C4-2B (cell line): ENCODE results near the gene PDP2.

Experiments used
- H3K27ac ChIP-seq: fragments of 450-650 bp; 2 replicates; pipeline ENCODE4 v1.5.1; 2017
- ZFX ChIP-seq: fragments of 450-650 bp; IDR thresholded peaks from 2 replicates; pipeline ENCODE4 v1.6.1; 2017
- TF ChIP-seq, protein P1 (sequence below): fragments of 450-650 bp; conservative IDR thresholded peaks from 2 replicates; pipeline ENCODE4 v1.5.1; 2017; ENCODE audit warnings: mild to moderate bottlenecking

PDP2 gene

DNA sequence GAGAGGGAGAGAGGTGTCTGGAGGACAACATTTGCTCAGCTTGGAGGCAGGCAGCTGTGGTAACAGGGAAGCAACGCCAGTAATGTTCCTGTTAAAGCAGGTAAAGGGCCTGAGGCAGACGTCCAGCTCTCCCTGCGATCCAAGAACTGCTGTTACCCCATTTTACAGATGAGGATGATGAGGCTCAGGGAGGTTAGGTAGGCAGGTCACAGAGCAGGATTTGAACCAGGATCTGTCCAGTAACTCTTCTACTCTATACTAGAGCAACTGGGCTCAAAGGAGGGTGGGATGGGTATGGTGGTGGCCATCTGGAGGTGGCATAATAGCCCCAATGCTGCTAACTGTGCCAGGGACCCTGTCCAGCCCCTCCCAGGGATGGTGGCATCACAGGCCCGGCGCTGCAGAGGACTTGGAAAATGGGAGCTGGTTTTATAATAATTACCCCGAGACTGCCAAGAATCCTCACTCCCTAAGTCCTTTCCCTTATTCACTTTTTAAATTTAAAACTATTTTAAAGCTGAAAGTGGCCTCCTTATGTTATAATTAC, 24.1 kb upstream of the PDP2 start:
- H3K27ac ChIP-seq = no peak overlapping the region
- TF ChIP-seq, protein P1, sequence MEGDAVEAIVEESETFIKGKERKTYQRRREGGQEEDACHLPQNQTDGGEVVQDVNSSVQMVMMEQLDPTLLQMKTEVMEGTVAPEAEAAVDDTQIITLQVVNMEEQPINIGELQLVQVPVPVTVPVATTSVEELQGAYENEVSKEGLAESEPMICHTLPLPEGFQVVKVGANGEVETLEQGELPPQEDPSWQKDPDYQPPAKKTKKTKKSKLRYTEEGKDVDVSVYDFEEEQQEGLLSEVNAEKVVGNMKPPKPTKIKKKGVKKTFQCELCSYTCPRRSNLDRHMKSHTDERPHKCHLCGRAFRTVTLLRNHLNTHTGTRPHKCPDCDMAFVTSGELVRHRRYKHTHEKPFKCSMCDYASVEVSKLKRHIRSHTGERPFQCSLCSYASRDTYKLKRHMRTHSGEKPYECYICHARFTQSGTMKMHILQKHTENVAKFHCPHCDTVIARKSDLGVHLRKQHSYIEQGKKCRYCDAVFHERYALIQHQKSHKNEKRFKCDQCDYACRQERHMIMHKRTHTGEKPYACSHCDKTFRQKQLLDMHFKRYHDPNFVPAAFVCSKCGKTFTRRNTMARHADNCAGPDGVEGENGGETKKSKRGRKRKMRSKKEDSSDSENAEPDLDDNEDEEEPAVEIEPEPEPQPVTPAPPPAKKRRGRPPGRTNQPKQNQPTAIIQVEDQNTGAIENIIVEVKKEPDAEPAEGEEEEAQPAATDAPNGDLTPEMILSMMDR = no peak
- TF ChIP-seq ZFX = no peak

DNA sequence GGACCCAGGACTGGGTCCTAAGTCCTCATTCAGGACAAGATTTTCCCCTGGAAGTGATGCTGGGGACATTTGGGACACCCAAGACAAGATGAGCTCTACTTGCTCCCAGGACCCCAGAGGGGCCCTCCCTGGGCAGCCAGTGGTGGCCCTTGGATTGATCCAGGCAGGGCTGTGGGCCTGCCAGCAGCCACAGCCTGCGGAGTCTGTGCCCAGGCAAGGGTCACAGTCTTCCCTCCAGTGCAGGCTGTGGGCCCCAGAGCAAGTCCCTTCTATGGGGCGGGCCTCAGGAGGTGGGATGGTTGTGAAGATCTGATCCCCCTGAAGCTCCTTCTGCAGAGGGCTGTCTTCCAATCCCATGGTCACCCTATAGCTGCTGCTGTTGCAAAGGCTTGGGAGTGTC, 23.5 kb upstream of the PDP2 start:
- no peak overlapping the region for H3K27ac ChIP-seq
- TF ChIP-seq, protein P1 = no peak
- TF ChIP-seq ZFX = no peak

DNA sequence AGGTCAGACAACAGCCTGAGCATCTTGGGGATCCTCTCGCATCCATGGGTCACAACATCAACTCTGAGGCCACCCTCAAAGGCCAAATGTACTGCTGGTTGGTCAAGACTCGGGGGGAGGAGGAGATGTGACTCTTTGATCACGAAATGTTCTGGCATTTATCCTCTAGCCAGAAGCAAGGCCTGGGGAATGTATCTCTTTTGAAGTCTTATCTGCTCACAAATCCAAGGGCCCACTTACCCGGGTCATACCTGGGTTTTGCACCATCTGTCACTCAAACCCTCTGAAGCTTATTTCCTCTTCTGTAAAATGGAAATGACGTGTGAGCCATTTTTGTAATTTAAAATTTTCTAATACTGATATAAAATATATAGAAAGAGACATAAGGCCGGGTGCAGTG, 22.9 kb upstream of the PDP2 start:
- no peak overlapping the region for H3K27ac ChIP-seq
- TF ChIP-seq, protein P1 = no peak
- no peak for TF ChIP-seq ZFX

DNA sequence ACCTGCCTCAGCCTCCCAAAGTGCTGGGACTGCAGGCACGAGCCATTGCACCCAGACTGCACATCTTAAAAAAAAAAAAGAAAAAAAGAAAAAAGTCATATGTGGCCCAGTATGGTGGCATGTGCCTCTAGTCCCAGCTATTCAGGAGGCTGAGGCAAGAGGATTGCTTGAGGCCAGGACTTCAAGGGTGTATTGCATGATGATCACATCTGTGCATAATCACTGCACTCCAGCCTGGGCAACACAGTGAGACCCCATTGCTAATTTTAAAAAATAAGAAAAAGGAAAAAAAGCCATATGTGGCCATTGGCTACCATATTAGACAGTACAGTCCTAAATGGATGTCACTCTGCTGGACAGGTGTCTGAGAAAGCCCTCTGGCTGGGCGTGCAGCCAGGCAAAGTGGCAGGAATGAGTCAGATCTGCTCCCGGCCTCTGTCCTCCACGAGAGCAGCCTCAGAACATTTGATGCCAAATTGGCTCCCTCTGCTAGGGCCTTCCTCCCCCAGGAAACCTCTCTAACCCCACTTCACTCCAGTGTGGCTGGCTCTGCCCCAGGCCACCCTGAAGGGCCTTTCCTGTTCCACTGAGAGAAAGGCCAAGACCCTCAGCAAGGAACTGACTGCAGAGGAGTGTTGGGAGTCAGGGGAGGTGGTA, 21.4 kb upstream of the PDP2 start:
- TF ChIP-seq, protein P1 = no peak
- TF ChIP-seq ZFX = no peak
- no peak overlapping the region for H3K27ac ChIP-seq

DNA sequence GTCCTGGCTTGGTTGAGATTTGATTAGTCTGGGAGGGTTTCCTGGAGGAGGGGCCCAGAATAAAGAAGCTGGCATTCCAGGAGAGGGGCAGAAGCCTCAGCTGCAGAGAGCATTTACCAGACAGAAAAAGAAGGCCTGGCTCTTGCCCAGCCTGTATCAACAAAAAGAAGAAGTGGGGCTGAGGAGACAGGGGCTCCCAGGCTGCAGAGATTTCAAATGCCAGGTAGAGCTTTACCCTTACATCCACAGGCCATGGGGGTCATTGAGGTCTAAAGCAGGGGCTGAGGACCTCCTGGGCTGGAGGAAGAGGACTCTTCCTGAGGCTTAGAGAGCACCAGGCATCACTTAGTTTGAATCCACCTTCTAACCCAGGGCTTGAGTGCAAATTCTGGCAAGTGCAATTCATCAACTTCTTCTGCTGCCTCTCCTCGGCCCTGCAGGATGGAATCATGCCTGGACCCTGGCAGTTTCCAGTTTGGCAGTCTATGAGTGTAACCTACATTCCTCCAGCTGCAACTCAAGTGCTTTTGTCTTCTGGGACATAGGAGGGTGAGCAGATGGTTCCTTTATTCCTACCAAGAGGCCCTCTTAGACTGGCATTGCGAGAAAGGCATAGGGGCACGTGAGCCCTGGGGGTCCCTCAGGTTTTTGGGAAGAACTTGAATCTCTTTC, 20.8 kb upstream of the PDP2 start:
- no peak for TF ChIP-seq ZFX
- TF ChIP-seq, protein P1 = no peak
- no peak overlapping the region for H3K27ac ChIP-seq

DNA sequence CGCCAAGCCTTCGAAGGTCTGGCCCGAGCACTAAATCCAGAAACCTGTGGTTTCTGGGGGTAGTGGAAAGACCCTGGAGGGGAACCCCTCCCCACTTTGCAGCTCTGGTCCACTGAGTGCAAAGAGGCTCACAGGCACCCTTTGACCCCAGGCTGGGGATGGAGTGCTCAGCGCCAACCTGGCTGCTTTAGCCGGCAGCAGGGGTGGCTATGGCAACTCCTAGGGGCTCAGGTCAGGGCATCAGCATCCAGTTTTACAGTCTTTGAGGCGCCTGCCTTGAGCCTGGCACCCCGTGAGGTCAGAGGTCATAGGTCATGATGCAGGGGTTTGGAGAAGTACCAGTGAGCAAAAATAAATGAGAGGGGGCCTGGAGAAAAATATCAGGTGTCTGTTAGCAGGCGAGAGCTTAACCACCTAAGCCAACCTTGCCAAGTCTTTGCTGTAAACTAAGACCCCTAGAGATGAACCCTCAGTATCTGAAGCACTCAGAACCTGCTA, 18.2 kb upstream of the PDP2 start:
- no peak overlapping the region for H3K27ac ChIP-seq
- TF ChIP-seq, protein P1 = no peak
- TF ChIP-seq ZFX = no peak

DNA sequence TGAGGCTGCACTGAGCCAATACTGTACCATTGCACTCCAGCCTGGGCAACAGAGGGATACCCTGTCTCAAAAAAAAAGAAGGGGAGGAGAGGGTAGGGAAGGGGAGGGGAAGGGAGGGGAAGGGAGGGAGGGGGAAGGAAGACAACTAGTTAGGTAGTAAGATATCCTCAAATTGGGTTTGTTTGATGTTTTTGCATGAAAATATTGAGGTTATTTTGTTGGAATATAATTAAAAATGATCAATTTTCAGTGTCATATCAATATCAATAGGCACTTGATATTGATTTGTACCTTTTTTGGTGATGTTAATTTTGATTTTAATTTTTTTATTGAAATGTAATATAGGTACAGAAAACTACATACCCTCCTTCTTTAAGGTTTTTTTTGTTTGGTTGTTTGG, 16.6 kb upstream of the PDP2 start:
- no peak overlapping the region for H3K27ac ChIP-seq
- TF ChIP-seq, protein P1 = no peak
- TF ChIP-seq ZFX = no peak
